ENCODE results near the gene PLLP. TPM values are rescaled to one million over a fixed set of nuclear protein-coding genes. Genes with fewer than 3 reads are reported as not detected.

Gene PLLP
- polyA plus RNA-seq, 1 donor from 2014 or later = not detected

DNA sequence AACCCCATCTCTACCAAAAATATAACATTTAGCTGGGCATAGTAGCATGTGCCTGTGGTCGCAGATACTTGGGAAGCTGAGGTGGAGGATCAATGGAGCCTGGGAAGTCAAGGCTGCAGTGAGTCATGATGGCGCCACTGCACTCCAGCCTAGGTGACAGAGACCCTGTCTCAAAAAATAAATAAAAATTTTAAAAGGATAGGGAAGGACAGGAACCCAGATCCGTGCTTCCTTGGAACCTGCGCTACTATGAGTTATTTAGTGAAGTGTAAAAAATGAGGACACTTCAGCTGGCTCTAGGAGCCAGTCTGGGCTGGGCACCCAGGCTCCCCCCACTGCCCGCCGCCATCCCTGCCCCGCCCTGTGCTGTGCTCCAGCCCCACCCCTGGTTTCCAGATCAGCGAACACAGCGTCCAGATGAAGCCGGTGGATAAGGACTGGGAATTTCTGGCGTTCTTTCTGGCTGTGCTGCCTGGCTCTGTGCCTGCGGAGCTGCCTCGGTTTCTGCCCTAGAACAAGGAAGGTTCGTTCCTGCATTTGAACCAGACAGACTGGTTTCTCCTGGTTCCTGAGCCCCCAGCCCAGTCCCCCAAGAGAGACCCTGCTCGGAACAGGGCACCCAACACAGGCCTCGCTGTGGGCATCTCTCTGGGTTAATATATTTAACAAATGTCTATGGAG is 18.5 kb downstream of the PLLP start:
- Histone ChIP-seq H3K4me2 (ENCODE audit: low read length) (no peak overlapping the region), H3K36me3 (ENCODE audit: insufficient read depth, low read length) (no peaks in the 10 kb centered on the region), H3K9me2 (ENCODE audit: insufficient read depth, low read length) (no peaks in the 10 kb centered on the region), H3K27ac (ENCODE audit: low read length) (no peak overlapping the region), H3K27me3 (ENCODE audit: insufficient read depth, low read depth, low read length) (no peaks in the 10 kb centered on the region), H3K9me3 (ENCODE audit: low read length) (no peaks in the 10 kb centered on the region), H3K79me2 (replicated peaks; ENCODE audit: insufficient read depth, low read length) (no peaks in the 10 kb centered on the region), H3K9ac (ENCODE audit: low read length) (no peak overlapping the region), H2AFZ (ENCODE audit: low read depth, low read length) (no peak overlapping the region), H3K4me3 (ENCODE audit: low read length) (no peak overlapping the region), H3F3A (ENCODE audit: insufficient read depth, low read length, poor library complexity, severe bottlenecking) (no peaks in the 10 kb centered on the region), H4K20me1 (ENCODE audit: insufficient read depth) (no peaks in the 10 kb centered on the region)
- no peak for TF ChIP-seq EZH2 (IDR thresholded peaks at IDR 0.05; ENCODE audit: borderline replicate concordance, insufficient read depth, low read length, poor library complexity, severe bottlenecking)
- TF ChIP-seq, protein P1, sequence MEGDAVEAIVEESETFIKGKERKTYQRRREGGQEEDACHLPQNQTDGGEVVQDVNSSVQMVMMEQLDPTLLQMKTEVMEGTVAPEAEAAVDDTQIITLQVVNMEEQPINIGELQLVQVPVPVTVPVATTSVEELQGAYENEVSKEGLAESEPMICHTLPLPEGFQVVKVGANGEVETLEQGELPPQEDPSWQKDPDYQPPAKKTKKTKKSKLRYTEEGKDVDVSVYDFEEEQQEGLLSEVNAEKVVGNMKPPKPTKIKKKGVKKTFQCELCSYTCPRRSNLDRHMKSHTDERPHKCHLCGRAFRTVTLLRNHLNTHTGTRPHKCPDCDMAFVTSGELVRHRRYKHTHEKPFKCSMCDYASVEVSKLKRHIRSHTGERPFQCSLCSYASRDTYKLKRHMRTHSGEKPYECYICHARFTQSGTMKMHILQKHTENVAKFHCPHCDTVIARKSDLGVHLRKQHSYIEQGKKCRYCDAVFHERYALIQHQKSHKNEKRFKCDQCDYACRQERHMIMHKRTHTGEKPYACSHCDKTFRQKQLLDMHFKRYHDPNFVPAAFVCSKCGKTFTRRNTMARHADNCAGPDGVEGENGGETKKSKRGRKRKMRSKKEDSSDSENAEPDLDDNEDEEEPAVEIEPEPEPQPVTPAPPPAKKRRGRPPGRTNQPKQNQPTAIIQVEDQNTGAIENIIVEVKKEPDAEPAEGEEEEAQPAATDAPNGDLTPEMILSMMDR (IDR thresholded peaks at IDR 0.05; ENCODE audit: poor library complexity, severe bottlenecking) = no peak
- no peak for TF ChIP-seq MXI1 (conservative IDR thresholded peaks at IDR 0.05; ENCODE audit: poor library complexity, severe bottlenecking)
- TF ChIP-seq RAD21 (conservative IDR thresholded peaks at IDR 0.05) = no peak
- no peak for TF ChIP-seq EP300 (conservative IDR thresholded peaks at IDR 0.05; ENCODE audit: poor library complexity, severe bottlenecking)
- no peak for TF ChIP-seq POLR2AphosphoS5 (IDR thresholded peaks at IDR 0.05)
- TF ChIP-seq SMC3 (conservative IDR thresholded peaks at IDR 0.05; ENCODE audit: poor library complexity) = no peak
- no peak for TF ChIP-seq TAF1 (IDR thresholded peaks at IDR 0.05; ENCODE audit: low read depth)
- TF ChIP-seq, protein P2, sequence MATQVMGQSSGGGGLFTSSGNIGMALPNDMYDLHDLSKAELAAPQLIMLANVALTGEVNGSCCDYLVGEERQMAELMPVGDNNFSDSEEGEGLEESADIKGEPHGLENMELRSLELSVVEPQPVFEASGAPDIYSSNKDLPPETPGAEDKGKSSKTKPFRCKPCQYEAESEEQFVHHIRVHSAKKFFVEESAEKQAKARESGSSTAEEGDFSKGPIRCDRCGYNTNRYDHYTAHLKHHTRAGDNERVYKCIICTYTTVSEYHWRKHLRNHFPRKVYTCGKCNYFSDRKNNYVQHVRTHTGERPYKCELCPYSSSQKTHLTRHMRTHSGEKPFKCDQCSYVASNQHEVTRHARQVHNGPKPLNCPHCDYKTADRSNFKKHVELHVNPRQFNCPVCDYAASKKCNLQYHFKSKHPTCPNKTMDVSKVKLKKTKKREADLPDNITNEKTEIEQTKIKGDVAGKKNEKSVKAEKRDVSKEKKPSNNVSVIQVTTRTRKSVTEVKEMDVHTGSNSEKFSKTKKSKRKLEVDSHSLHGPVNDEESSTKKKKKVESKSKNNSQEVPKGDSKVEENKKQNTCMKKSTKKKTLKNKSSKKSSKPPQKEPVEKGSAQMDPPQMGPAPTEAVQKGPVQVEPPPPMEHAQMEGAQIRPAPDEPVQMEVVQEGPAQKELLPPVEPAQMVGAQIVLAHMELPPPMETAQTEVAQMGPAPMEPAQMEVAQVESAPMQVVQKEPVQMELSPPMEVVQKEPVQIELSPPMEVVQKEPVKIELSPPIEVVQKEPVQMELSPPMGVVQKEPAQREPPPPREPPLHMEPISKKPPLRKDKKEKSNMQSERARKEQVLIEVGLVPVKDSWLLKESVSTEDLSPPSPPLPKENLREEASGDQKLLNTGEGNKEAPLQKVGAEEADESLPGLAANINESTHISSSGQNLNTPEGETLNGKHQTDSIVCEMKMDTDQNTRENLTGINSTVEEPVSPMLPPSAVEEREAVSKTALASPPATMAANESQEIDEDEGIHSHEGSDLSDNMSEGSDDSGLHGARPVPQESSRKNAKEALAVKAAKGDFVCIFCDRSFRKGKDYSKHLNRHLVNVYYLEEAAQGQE (IDR thresholded peaks at IDR 0.05; ENCODE audit: borderline replicate concordance) = no peak

DNA sequence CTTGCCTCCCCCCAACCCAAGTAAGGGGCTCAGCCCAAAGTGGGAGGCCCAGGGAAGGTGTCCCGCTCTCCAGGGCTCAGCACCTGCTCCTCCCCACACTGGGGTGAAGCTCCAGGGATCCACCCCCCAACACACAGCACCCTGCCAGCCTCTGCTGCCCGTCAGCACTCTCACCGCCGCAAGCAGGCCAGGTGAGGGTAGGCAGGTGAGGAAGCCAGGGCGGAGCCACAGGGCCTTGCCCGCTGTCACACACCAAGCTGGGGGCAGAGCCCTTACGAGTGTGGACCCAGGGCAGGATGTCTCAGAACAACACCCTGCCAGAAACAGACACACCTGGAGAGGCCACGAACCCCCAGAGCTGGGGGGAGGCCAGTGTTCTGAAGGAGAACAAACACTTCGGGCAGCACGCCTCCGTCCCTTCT is 19.5 kb downstream of the PLLP start:
- Histone ChIP-seq H3K9me2 (ENCODE audit: insufficient read depth, low read length) (no peaks in the 10 kb centered on the region), H3K9ac (ENCODE audit: low read length) (no peak overlapping the region), H3K79me2 (replicated peaks; ENCODE audit: insufficient read depth, low read length) (no peaks in the 10 kb centered on the region), H3K4me2 (ENCODE audit: low read length) (no peak overlapping the region), H3K27me3 (ENCODE audit: insufficient read depth, low read depth, low read length) (no peaks in the 10 kb centered on the region), H3K9me3 (ENCODE audit: low read length) (no peaks in the 10 kb centered on the region), H3K4me3 (ENCODE audit: low read length) (no peak overlapping the region), H3K36me3 (ENCODE audit: insufficient read depth, low read length) (no peaks in the 10 kb centered on the region), H2AFZ (ENCODE audit: low read depth, low read length) (no peak overlapping the region), H3K27ac (ENCODE audit: low read length) (no peak overlapping the region), H3F3A (ENCODE audit: insufficient read depth, low read length, poor library complexity, severe bottlenecking) (no peaks in the 10 kb centered on the region), H4K20me1 (ENCODE audit: insufficient read depth) (no peaks in the 10 kb centered on the region)
- TF ChIP-seq MXI1 (conservative IDR thresholded peaks at IDR 0.05; ENCODE audit: poor library complexity, severe bottlenecking) (no peak), EP300 (conservative IDR thresholded peaks at IDR 0.05; ENCODE audit: poor library complexity, severe bottlenecking) (no peak), RAD21 (conservative IDR thresholded peaks at IDR 0.05) (no peak), EZH2 (IDR thresholded peaks at IDR 0.05; ENCODE audit: borderline replicate concordance, insufficient read depth, low read length, poor library complexity, severe bottlenecking) (no peak), TAF1 (IDR thresholded peaks at IDR 0.05; ENCODE audit: low read depth) (no peak), POLR2AphosphoS5 (IDR thresholded peaks at IDR 0.05) (no peak), SMC3 (conservative IDR thresholded peaks at IDR 0.05; ENCODE audit: poor library complexity) (no peak)
- TF ChIP-seq, protein P1 (IDR thresholded peaks at IDR 0.05; ENCODE audit: poor library complexity, severe bottlenecking) = no peak
- TF ChIP-seq, protein P2 (IDR thresholded peaks at IDR 0.05; ENCODE audit: borderline replicate concordance) = no peak

Measured in neural cell (in vitro differentiated cells).